Naive thymus-derived CD4-positive, alpha-beta T cell (primary cell): ENCODE measurements around the gene MPDU1. TPM values are rescaled to one million over a fixed set of nuclear protein-coding genes. Genes with fewer than 3 reads are reported as not detected.

Experiments used
- ATAC-seq: fragments of 150-1000 bp; cut with Tn5 transposase; 2 replicates; pipeline ENCODE4 v1.10.0; 2021; ENCODE audit warnings: mild to moderate bottlenecking, moderate library complexity
- CTCF ChIA-PET: fragments of 350-600 bp; sonication (Branson Sonifier 250); formaldehyde crosslinking; loops from one replicate; lab custom pipeline; 2021; ENCODE audit warnings: antibody characterized with exemption; lab: Charles Lee
- POLR2A ChIA-PET: fragments of 350-600 bp; sonication (Branson Sonifier 250); formaldehyde crosslinking; loops from one replicate; lab custom pipeline; 2021; ENCODE audit warnings: antibody characterized with exemption, inconsistent platforms; lab: Charles Lee
- DNase-seq, 9 donors: peaks; one replicate each; pipeline versions ENCODE4 v3.0.0 to v3.0.0-alpha.2; 2020 to 2022; ENCODE audit warnings: mixed read lengths in 1 of 9
- H3K27ac ChIP-seq: one replicate; pipeline ENCODE4 v1.7.0; 2013; ENCODE audit warnings: mild to moderate bottlenecking, low read depth, low read length, moderate library complexity
- H3K27me3 ChIP-seq, 2 donors: one replicate each; pipeline ENCODE4 v1.7.0; 2013; ENCODE audit warnings: low read length in 2 of 2, mild to moderate bottlenecking in 2 of 2, moderate library complexity in 2 of 2; ENCODE audit not compliant: control insufficient read depth in 2 of 2, insufficient read depth in 2 of 2
- H3K36me3 ChIP-seq, 3 experiments: 1 replicate in 2 of 3; 2 replicates in 1 of 3; pipeline ENCODE4 v1.7.0; 2013; ENCODE audit warnings: low read length in 3 of 3, mild to moderate bottlenecking in 3 of 3, moderate library complexity in 1 of 3; ENCODE audit not compliant: insufficient read depth in 3 of 3, control insufficient read depth in 2 of 3
- H3K4me1 ChIP-seq, 2 donors: one replicate each; pipeline ENCODE4 v1.7.0; 2013; ENCODE audit warnings: low read length in 2 of 2, mild to moderate bottlenecking in 2 of 2, moderate library complexity in 1 of 2; ENCODE audit not compliant: control insufficient read depth in 2 of 2, insufficient read depth in 2 of 2
- H3K4me3 ChIP-seq: 2 replicates; pipeline ENCODE4 v1.7.0; 2013; ENCODE audit warnings: mild to moderate bottlenecking, low read length
- H3K9me3 ChIP-seq, 3 experiments: 1 replicate in 2 of 3; 2 replicates in 1 of 3; pipeline ENCODE4 v1.7.0; 2013; ENCODE audit warnings: low read length in 3 of 3; ENCODE audit not compliant: control insufficient read depth in 2 of 3
- H3K27ac Mint-ChIP-seq, 9 donors: one replicate each; pipeline ENCODE4 v1.8.0; 2020 to 2022; ENCODE audit warnings: mixed read lengths in 9 of 9, mild to moderate bottlenecking in 8 of 9, moderate library complexity in 5 of 9, inconsistent platforms in 2 of 9
- H3K27me3 Mint-ChIP-seq, 5 donors: one replicate each; pipeline ENCODE4 v1.8.0; 2021 to 2022; ENCODE audit warnings: mixed read lengths in 5 of 5, mild to moderate bottlenecking in 1 of 5
- H3K36me3 Mint-ChIP-seq, 5 donors: one replicate each; pipeline ENCODE4 v1.8.0; 2020 to 2022; ENCODE audit warnings: mixed read lengths in 5 of 5, mild to moderate bottlenecking in 3 of 5, inconsistent platforms in 1 of 5
- H3K4me1 Mint-ChIP-seq, 7 donors: one replicate each; pipeline ENCODE4 v1.8.0; 2020 to 2022; ENCODE audit warnings: mixed read lengths in 7 of 7, mild to moderate bottlenecking in 3 of 7, inconsistent platforms in 1 of 7
- H3K4me3 Mint-ChIP-seq, 10 donors: one replicate each; pipeline ENCODE4 v1.8.0; 2020 to 2022; ENCODE audit warnings: mild to moderate bottlenecking in 10 of 10, mixed read lengths in 10 of 10, moderate library complexity in 6 of 10, inconsistent platforms in 2 of 10
- H3K9me3 Mint-ChIP-seq, 11 donors: one replicate each; pipeline ENCODE4 v1.8.0; 2020 to 2022; ENCODE audit warnings: mixed read lengths in 11 of 11, mild to moderate bottlenecking in 4 of 11, inconsistent platforms in 1 of 11, moderate library complexity in 1 of 11
- intact Hi-C, 2 donors: fragments of 100-400 bp; cut with micrococcal nuclease; formaldehyde crosslinking; loops; one replicate each; pipeline ENCODE4 v1.15.1; 2023
- polyA plus RNA-seq, 2 donors: library from polyadenylated mRNA; unstranded; fragments of 300-500 nt; fragmentation: Illumina TruSeq; gene quantifications; one replicate each; pipeline ENCODE4 v1.2.3, GENCODE V29; 2021
- total RNA-seq, 6 experiments: library from RNA in 5 of 6; stranded (reverse) in 5 of 6; gene quantifications; 1 replicate in 5 of 6; 2 replicates in 1 of 6; pipeline ENCODE4 v1.2.3 and lab custom pipeline; 2021 to 2026

The MPDU1 gene
- total and polyA plus RNA-seq, 7 experiments from 2014 or later, result 25.4 to 79.8 (median 39.1) TPM

- CTCF ChIA-PET, result interaction anchor here (0.6 to 0.7 kb wide), 2 partner anchors 31 to 309 kb away, joined by 3 read pairs; no protein-coding TSS in a partner anchor
- H3K27ac Mint-ChIP-seq, result no peak overlapping the region
- Histone ChIP-seq H3K27me3 (no peaks in the 10 kb centered on the region), H3K4me3 (no peak overlapping the region), H3K27ac (no peak overlapping the region), H3K9me3 (no peaks in the 10 kb centered on the region), H3K4me1 (no peaks in the 10 kb centered on the region), H3K36me3 (no peaks in the 10 kb centered on the region)
- peaks cover 0 to 7% (median 0%) of the 10 kb centered on the region in 5 donors for H3K27me3 Mint-ChIP-seq
- H3K4me1 Mint-ChIP-seq, result peaks cover 0 to 4% (median 0%) of the 10 kb centered on the region in 7 donors
- intact Hi-C loops, result no loop called here
- H3K36me3 Mint-ChIP-seq, result no peaks in the 10 kb centered on the region
- no peaks in the 10 kb centered on the region for H3K9me3 Mint-ChIP-seq
- POLR2A ChIA-PET, result interaction anchor here (0.9 kb wide), 1 partner anchor 381 kb away, joined by 4 read pairs; no protein-coding TSS in a partner anchor
- DNase-seq (no peak), ATAC-seq (no peak)
- H3K4me3 Mint-ChIP-seq, result no peak overlapping the region
These were observed 52.5 kb downstream of the MPDU1 start for GRCh38 chr17:7636163-7636562.

Other genes with a start within 250 kb of the MPDU1 start
- gene ACAP1, start 247.3 kb upstream of the MPDU1 start, total RNA-seq, result 100 to 1,000 TPM; 482 to 708 (median 599) TPM
- gene ACAP1, start 247.3 kb upstream of the MPDU1 start, polyA plus RNA-seq, result 100 to 1,000 TPM; 234 to 337 TPM
- gene KCTD11, start 231.7 kb upstream of the MPDU1 start, total RNA-seq, result 10 to 100 TPM in 1 of 5 experiments, 1 to 10 TPM in 4; 2.7 to 13.7 (median 4.0) TPM
- gene KCTD11, start 231.7 kb upstream of the MPDU1 start, polyA plus RNA-seq, result 1 to 10 TPM in 1 of 2 donors, under 1 TPM in 1; 0.83 to 1.1 TPM
- not detected for gene TMEM95, start 228.7 kb upstream of the MPDU1 start, total RNA-seq
- gene TMEM95, start 228.7 kb upstream of the MPDU1 start, polyA plus RNA-seq, result not detected
- gene TNK1, start 202.8 kb upstream of the MPDU1 start, total RNA-seq, result 10 to 100 TPM in 4 of 5 experiments, 1 to 10 TPM in 1; 1.5 to 23.4 (median 13.9) TPM
- gene TNK1, start 202.8 kb upstream of the MPDU1 start, polyA plus RNA-seq, result 1 to 10 TPM; 5.8 to 7.4 TPM
- 100 to 1,000 TPM in 1 of 5 experiments, 10 to 100 TPM in 4; 74.8 to 142 (median 85.0) TPM for gene PLSCR3, start 189.3 kb upstream of the MPDU1 start, total RNA-seq
- gene PLSCR3, start 189.3 kb upstream of the MPDU1 start, polyA plus RNA-seq, result 100 to 1,000 TPM; 162 to 212 TPM
- gene TMEM256, start 179.8 kb upstream of the MPDU1 start, total RNA-seq, result 10 to 100 TPM; 31.5 to 58.5 (median 48.2) TPM
- gene TMEM256, start 179.8 kb upstream of the MPDU1 start, polyA plus RNA-seq, result 10 to 100 TPM; 45.2 to 64.9 TPM
- 10 to 100 TPM in 3 of 5 experiments, 1 to 10 TPM in 2; 1.6 to 17.8 (median 11.9) TPM for gene NLGN2, start 176.0 kb upstream of the MPDU1 start, total RNA-seq
- under 1 TPM; 0.20 to 0.28 TPM for gene NLGN2, start 176.0 kb upstream of the MPDU1 start, polyA plus RNA-seq
- not detected for gene SPEM1, start 163.5 kb upstream of the MPDU1 start, total RNA-seq
- not detected for gene SPEM1, start 163.5 kb upstream of the MPDU1 start, polyA plus RNA-seq
- gene SPEM2, start 158.2 kb upstream of the MPDU1 start, total RNA-seq, result not detected
- not detected for gene SPEM2, start 158.2 kb upstream of the MPDU1 start, polyA plus RNA-seq
- gene SPEM3, start 155.0 kb upstream of the MPDU1 start, total RNA-seq, result not detected
- gene SPEM3, start 155.0 kb upstream of the MPDU1 start, polyA plus RNA-seq, result not detected
- 10 to 100 TPM in 3 of 5 experiments, 1 to 10 TPM in 2; 8.2 to 19.1 (median 16.5) TPM for gene TMEM102, start 148.4 kb upstream of the MPDU1 start, total RNA-seq
- 10 to 100 TPM in 1 of 2 donors, 1 to 10 TPM in 1; 8.5 to 26.1 TPM for gene TMEM102, start 148.4 kb upstream of the MPDU1 start, polyA plus RNA-seq
- gene FGF11, start 144.3 kb upstream of the MPDU1 start, total RNA-seq, result 10 to 100 TPM in 1 of 5 experiments, 1 to 10 TPM in 4; 2.8 to 39.7 (median 3.4) TPM
- gene FGF11, start 144.3 kb upstream of the MPDU1 start, polyA plus RNA-seq, result under 1 TPM in 1 of 2 donors, not detected in 1; 0.09 TPM
- 10 to 100 TPM in 1 of 5 experiments, 1 to 10 TPM in 4; 6.0 to 14.6 (median 7.2) TPM for gene CHRNB1, start 138.8 kb upstream of the MPDU1 start, total RNA-seq
- gene CHRNB1, start 138.8 kb upstream of the MPDU1 start, polyA plus RNA-seq, result 10 to 100 TPM; 14.9 to 24.8 TPM
- gene ZBTB4, start 104.2 kb upstream of the MPDU1 start, total RNA-seq, result 10 to 100 TPM; 30.3 to 89.2 (median 64.1) TPM
- 10 to 100 TPM; 15.3 to 25.5 TPM for gene ZBTB4, start 104.2 kb upstream of the MPDU1 start, polyA plus RNA-seq
- gene SLC35G6, start 102.4 kb upstream of the MPDU1 start, total RNA-seq, result under 1 TPM in 1 of 5 experiments, not detected in 4; 0.16 TPM
- gene SLC35G6, start 102.4 kb upstream of the MPDU1 start, polyA plus RNA-seq, result not detected
- gene POLR2A, start 99.5 kb upstream of the MPDU1 start, total RNA-seq, result 100 to 1,000 TPM; 165 to 501 (median 225) TPM
- gene POLR2A, start 99.5 kb upstream of the MPDU1 start, polyA plus RNA-seq, result 10 to 100 TPM; 43.6 to 82.4 TPM
- gene TNFSF12, start 34.8 kb upstream of the MPDU1 start, total RNA-seq, result 10 to 100 TPM; 27.3 to 82.4 (median 36.9) TPM
- 10 to 100 TPM; 25.4 to 36.1 TPM for gene TNFSF12, start 34.8 kb upstream of the MPDU1 start, polyA plus RNA-seq
- 10 to 100 TPM in 1 of 5 experiments, 1 to 10 TPM in 4; 2.0 to 45.6 (median 4.4) TPM for gene TNFSF13, start 25.1 kb upstream of the MPDU1 start, total RNA-seq
- gene TNFSF13, start 25.1 kb upstream of the MPDU1 start, polyA plus RNA-seq, result 1 to 10 TPM; 1.1 to 1.5 TPM
- gene SENP3, start 21.9 kb upstream of the MPDU1 start, total RNA-seq, result 10 to 100 TPM; 35.0 to 43.8 (median 40.8) TPM
- 10 to 100 TPM; 13.2 to 20.6 TPM for gene SENP3, start 21.9 kb upstream of the MPDU1 start, polyA plus RNA-seq
- 100 to 1,000 TPM in 1 of 5 experiments, 10 to 100 TPM in 2, 1 to 10 TPM in 2; 6.8 to 176 (median 18.8) TPM for gene CD68, start 4.2 kb upstream of the MPDU1 start, total RNA-seq
- gene CD68, start 4.2 kb upstream of the MPDU1 start, polyA plus RNA-seq, result under 1 TPM; 0.12 to 0.21 TPM
- 1 to 10 TPM in 2 of 5 experiments, under 1 TPM in 3; 0.44 to 1.6 (median 0.56) TPM for gene SOX15, start 6.2 kb downstream of the MPDU1 start, total RNA-seq
- gene SOX15, start 6.2 kb downstream of the MPDU1 start, polyA plus RNA-seq, result not detected
- 10 to 100 TPM; 24.6 to 46.9 (median 34.0) TPM for gene FXR2, start 31.0 kb downstream of the MPDU1 start, total RNA-seq
- gene FXR2, start 31.0 kb downstream of the MPDU1 start, polyA plus RNA-seq, result 10 to 100 TPM in 1 of 2 donors, 1 to 10 TPM in 1; 5.5 to 21.6 TPM
- 10 to 100 TPM; 26.5 to 95.0 (median 77.2) TPM for gene SAT2, start 44.0 kb downstream of the MPDU1 start, total RNA-seq
- gene SAT2, start 44.0 kb downstream of the MPDU1 start, polyA plus RNA-seq, result 10 to 100 TPM; 42.0 to 47.2 TPM
- gene SHBG, start 46.3 kb downstream of the MPDU1 start, total RNA-seq, result not detected
- gene SHBG, start 46.3 kb downstream of the MPDU1 start, polyA plus RNA-seq, result not detected
- 1 to 10 TPM in 1 of 5 experiments, under 1 TPM in 4; 0.12 to 1.1 (median 0.29) TPM for gene ATP1B2, start 67.1 kb downstream of the MPDU1 start, total RNA-seq
- gene ATP1B2, start 67.1 kb downstream of the MPDU1 start, polyA plus RNA-seq, result not detected
- gene TP53, start 103.6 kb downstream of the MPDU1 start, total RNA-seq, result 100 to 1,000 TPM in 3 of 5 experiments, 10 to 100 TPM in 2; 57.9 to 226 (median 104) TPM
- gene TP53, start 103.6 kb downstream of the MPDU1 start, polyA plus RNA-seq, result 10 to 100 TPM; 30.9 to 32.5 TPM
- gene WRAP53, start 104.6 kb downstream of the MPDU1 start, total RNA-seq, result 10 to 100 TPM in 2 of 5 experiments, 1 to 10 TPM in 3; 6.7 to 21.1 (median 9.6) TPM
- 10 to 100 TPM in 1 of 2 donors, 1 to 10 TPM in 1; 9.6 to 18.9 TPM for gene WRAP53, start 104.6 kb downstream of the MPDU1 start, polyA plus RNA-seq
- gene EFNB3, start 121.3 kb downstream of the MPDU1 start, total RNA-seq, result not detected
- not detected for gene EFNB3, start 121.3 kb downstream of the MPDU1 start, polyA plus RNA-seq
- under 1 TPM in 1 of 5 experiments, not detected in 4; 0.03 TPM for gene DNAH2, start 133.9 kb downstream of the MPDU1 start, total RNA-seq
- not detected for gene DNAH2, start 133.9 kb downstream of the MPDU1 start, polyA plus RNA-seq